HepG2 (cell line): Measurements from ENCODE around the gene TK2. TPM values are rescaled to one million over a fixed set of nuclear protein-coding genes. Genes with fewer than 3 reads are reported as not detected.

Experiments
- DPF2 ChIP-seq: sonication (generic); formaldehyde crosslinking; IDR thresholded peaks from 2 replicates; pipeline ENCODE4 v1.4.0; 2020; ENCODE audit warnings: mild to moderate bottlenecking, low read depth, missing genetic modification reagents, borderline replicate concordance
- RBAK ChIP-seq: sonication (generic); formaldehyde crosslinking; IDR thresholded peaks from 2 replicates; pipeline ENCODE4 v1.5.1; 2020; ENCODE audit warnings: mild to moderate bottlenecking, missing genetic modification reagents
- SIX4 ChIP-seq: sonication (generic); formaldehyde crosslinking; IDR thresholded peaks from 2 replicates; pipeline ENCODE4 v1.4.0; 2020; ENCODE audit warnings: missing genetic modification reagents
- ZMAT3 ChIP-seq: sonication (generic); formaldehyde crosslinking; conservative IDR thresholded peaks from 2 replicates; pipeline ENCODE4 v1.7.0; 2021; ENCODE audit warnings: missing genetic modification reagents
- ZNF318 ChIP-seq: sonication (generic); formaldehyde crosslinking; IDR thresholded peaks from 2 replicates; pipeline ENCODE4 v1.4.0; 2020; ENCODE audit warnings: mild to moderate bottlenecking, missing genetic modification reagents
- polyA plus RNA-seq, 8 experiments: library from polyadenylated mRNA; depleted of rRNA in 3 of 8; stranded (reverse) in 7 of 8; unstranded in 1 of 8; fragments of >200 nt; fragmentation: Illumina TruSeq in 4 of 8; extraction: Trizol in 4 of 8; gene quantifications; 2 replicates each; pipeline versions ENCODE4 v1.2.1 to v1.2.3, GENCODE V29; 2011 to 2016; ENCODE audit warnings: low read depth in 4 of 8, missing spikeins in 1 of 8, mixed read lengths in 1 of 8; ENCODE audit not compliant: insufficient read depth in 1 of 8
- total RNA-seq, 5 experiments: library from RNA; depleted of rRNA; stranded (reverse); fragments of >200 nt; fragmentation: Illumina TruSeq; extraction: Trizol; gene quantifications; 2 replicates each; pipeline ENCODE4 v1.2.3, GENCODE V29; 2016; ENCODE audit warnings: low read depth in 1 of 5

The TK2 gene
- total and polyA plus RNA-seq, 2 of the 13 experiments (the other 11 are each of a cell fraction or from before 2014, with no cell fraction given): 18.7 to 21.0 TPM

GRCh38 chr16:66572356-66572755 is 22.4 kb upstream of the TK2 start (continued):
- TF ChIP-seq ZNF318 (no peak), ZMAT3 (CRISPR knock-in tag) (no peak), SIX4 (CRISPR knock-in tag) (no peak), RBAK (CRISPR knock-in tag) (no peak), DPF2 (CRISPR knock-in tag) (no peak)
